CD14-positive monocyte (primary cell): ENCODE data around the gene CNOT1. TPM values are rescaled to one million over a fixed set of nuclear protein-coding genes. Genes with fewer than 3 reads are reported as not detected.

Source experiments
- DNase-seq, 3 donors: peaks; one replicate each; pipeline ENCODE4 v3.0.0-alpha.2; 2011 to 2022
- H2AFZ ChIP-seq: 2 replicates; pipeline ENCODE4 v1.6.0; 2012; ENCODE audit warnings: mild to moderate bottlenecking, low read depth, low read length, inconsistent platforms; ENCODE audit not compliant: insufficient read depth, poor library complexity, severe bottlenecking
- H3K27ac ChIP-seq, 2 donors: 1 replicate in 1 of 2; 2 replicates in 1 of 2; pipeline ENCODE4 v1.5.1; 2012 to 2013; ENCODE audit warnings: low read length in 2 of 2, control low read depth in 1 of 2, inconsistent platforms in 1 of 2, low read depth in 1 of 2, mild to moderate bottlenecking in 1 of 2
- H3K27me3 ChIP-seq, 2 donors: one replicate each; pipeline versions ENCODE4 v1.6.0 to v1.6.1; 2011 to 2013; ENCODE audit warnings: low read length in 2 of 2; ENCODE audit not compliant: control insufficient read depth in 2 of 2, insufficient read depth in 2 of 2
- H3K36me3 ChIP-seq, 2 donors: replicated peaks in 1 of 2; 1 replicate in 1 of 2; 2 replicates in 1 of 2; pipeline versions ENCODE4 v1.5.1 to v1.6.1; 2012 to 2013; ENCODE audit warnings: low read length in 2 of 2, control low read depth in 1 of 2, inconsistent platforms in 1 of 2, mild to moderate bottlenecking in 1 of 2; ENCODE audit not compliant: insufficient read depth in 2 of 2, control insufficient read depth in 1 of 2
- H3K4me1 ChIP-seq, 2 donors: 1 replicate in 1 of 2; 2 replicates in 1 of 2; pipeline versions ENCODE4 v1.5.1 to v1.6.1; 2012 to 2013; ENCODE audit warnings: low read length in 2 of 2, control low read depth in 1 of 2, inconsistent platforms in 1 of 2, mild to moderate bottlenecking in 1 of 2, moderate library complexity in 1 of 2; ENCODE audit not compliant: insufficient read depth in 2 of 2, control insufficient read depth in 1 of 2
- H3K4me2 ChIP-seq: replicated peaks from 2 replicates; pipeline ENCODE3; 2012; ENCODE audit warnings: low read length, moderate library complexity, mild to moderate bottlenecking; ENCODE audit not compliant: poor library complexity, severe bottlenecking; ENCODE audit errors: extremely low read depth
- H3K4me3 ChIP-seq, 3 experiments: fragments of 200-600 bp in 1 of 3; sonication (generic) in 1 of 3; replicated peaks in 1 of 3; 1 replicate in 2 of 3; 2 replicates in 1 of 3; pipeline ENCODE4 v1.5.1; 2011 to 2013; ENCODE audit warnings: low read length in 3 of 3, mild to moderate bottlenecking in 3 of 3, control low read depth in 2 of 3, low read depth in 2 of 3, inconsistent platforms in 1 of 3, moderate library complexity in 1 of 3
- H3K79me2 ChIP-seq: 2 replicates; pipeline ENCODE4 v1.6.0; 2012; ENCODE audit warnings: mild to moderate bottlenecking, control low read depth, inconsistent platforms, low read length, moderate library complexity; ENCODE audit not compliant: insufficient read depth
- H3K9ac ChIP-seq: 2 replicates; pipeline ENCODE4 v1.6.0; 2017; ENCODE audit warnings: low read length, mild to moderate bottlenecking; ENCODE audit not compliant: insufficient read depth, poor library complexity, severe bottlenecking
- H3K9me3 ChIP-seq, 2 donors: replicated peaks in 1 of 2; 1 replicate in 1 of 2; 2 replicates in 1 of 2; pipeline versions ENCODE4 v1.5.1 to v1.6.1; 2012 to 2013; ENCODE audit warnings: low read length in 2 of 2, control low read depth in 1 of 2; ENCODE audit not compliant: control insufficient read depth in 1 of 2, insufficient read depth in 1 of 2
- H4K20me1 ChIP-seq: 2 replicates; pipeline ENCODE4 v1.6.0; 2012; ENCODE audit warnings: mild to moderate bottlenecking, low read length, control low read depth, moderate library complexity; ENCODE audit not compliant: insufficient read depth
- H3K27ac Mint-ChIP-seq, 7 donors: one replicate each; pipeline ENCODE4 v1.8.0; 2020; ENCODE audit warnings: mild to moderate bottlenecking in 7 of 7, mixed read lengths in 7 of 7, moderate library complexity in 6 of 7, inconsistent platforms in 2 of 7
- H3K27me3 Mint-ChIP-seq, 3 donors: one replicate each; pipeline ENCODE4 v1.8.0; 2021 to 2022; ENCODE audit warnings: low read depth in 3 of 3, mild to moderate bottlenecking in 3 of 3, mixed read lengths in 3 of 3, moderate library complexity in 3 of 3, inconsistent platforms in 1 of 3
- H3K36me3 Mint-ChIP-seq, 2 donors: one replicate each; pipeline ENCODE4 v1.8.0; 2020; ENCODE audit warnings: mixed read lengths in 2 of 2, inconsistent platforms in 1 of 2, mild to moderate bottlenecking in 1 of 2
- H3K4me1 Mint-ChIP-seq: one replicate; pipeline ENCODE4 v1.8.0; 2020; ENCODE audit warnings: mild to moderate bottlenecking, mixed read lengths
- H3K4me3 Mint-ChIP-seq, 2 donors: one replicate each; pipeline ENCODE4 v1.8.0; 2020; ENCODE audit warnings: mild to moderate bottlenecking in 2 of 2, mixed read lengths in 2 of 2, moderate library complexity in 1 of 2
- H3K9me3 Mint-ChIP-seq, 7 donors: one replicate each; pipeline ENCODE4 v1.8.0; 2020 to 2022; ENCODE audit warnings: mixed read lengths in 7 of 7, mild to moderate bottlenecking in 6 of 7, moderate library complexity in 6 of 7, inconsistent platforms in 2 of 7
- WGBS: methylation state at CpG from one replicate; pipeline ENCODE4 v1.1.5; 2013; ENCODE audit warnings: missing lambda C conversion rate; ENCODE audit not compliant: insufficient coverage; 5-methylcytosine and 5-hydroxymethylcytosine counted together
- intact Hi-C, 2 donors: fragments of 100-400 bp; cut with micrococcal nuclease; formaldehyde crosslinking; loops; one replicate each; pipeline versions ENCODE4 v1.15.0 to v1.15.1; 2023
- polyA plus RNA-seq, 3 donors: library from polyadenylated mRNA; depleted of rRNA in 1 of 3; unstranded in 2 of 3; stranded (reverse) in 1 of 3; fragments of 300-500 nt in 2 of 3; fragments of >200 nt in 1 of 3; fragmentation: Illumina TruSeq in 2 of 3; gene quantifications; 1 replicate in 2 of 3; 2 replicates in 1 of 3; pipeline ENCODE4 v1.2.3, GENCODE V29; 2012 to 2021
- TF ChIP-seq, protein P1 (sequence below): fragments of 200-600 bp; IDR thresholded peaks from one replicate; pipeline ENCODE4 v1.8.0; 2022; ENCODE audit warnings: antibody characterized with exemption, mild to moderate bottlenecking

The CNOT1 gene
- polyA plus RNA-seq, 3 donors, result 50.8 to 182 (median 60.8) TPM

DNA sequence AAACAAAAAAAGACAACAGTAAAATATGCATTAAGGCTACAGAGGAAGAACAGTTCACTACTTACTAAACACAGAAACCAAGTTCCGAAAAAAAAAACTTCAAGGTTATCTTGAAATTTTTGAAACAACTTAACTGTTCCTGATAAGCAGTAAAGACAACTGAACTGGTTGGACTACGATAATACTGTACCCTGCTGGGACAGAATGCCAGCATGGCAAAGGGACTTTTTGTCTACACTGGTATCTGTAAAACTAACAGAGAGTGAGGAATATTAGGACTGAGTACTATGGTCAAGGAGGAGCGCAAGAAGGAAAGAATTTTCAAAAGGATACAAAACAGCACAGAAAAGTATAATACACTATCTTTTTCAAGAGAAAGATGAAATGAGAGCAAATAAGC lies 94.5 kb downstream of the CNOT1 start:
- Mint-ChIP-seq H3K9me3 (no peaks in the 10 kb centered on the region), H3K4me3 (no peak overlapping the region), H3K4me1 (no peaks in the 10 kb centered on the region), H3K27me3 (no peaks in the 10 kb centered on the region), H3K36me3 (peaks cover 90 to 98% of the 10 kb centered on the region in 2 donors), H3K27ac (no peak overlapping the region)
- H3K4me3 ChIP-seq, result no peak overlapping the region
- intact Hi-C loops, result loop anchor here in 1 of 2 donors (5.0 kb wide), 1 partner anchor 42 kb away; no protein-coding TSS in a partner anchor
- H3K4me1 ChIP-seq, result no peaks in the 10 kb centered on the region
- H3K9me3 ChIP-seq, result no peaks in the 10 kb centered on the region
- H3K4me2 ChIP-seq, result no peak overlapping the region
- H2AFZ ChIP-seq, result no peak overlapping the region
- 100% methylated on average over 1 of the region's 3 CpGs for whole genome bisulfite sequencing
- H4K20me1 ChIP-seq, result peaks cover 31% of the 10 kb centered on the region
- no peak overlapping the region for H3K9ac ChIP-seq
- H3K27ac ChIP-seq, result no peak overlapping the region
- TF ChIP-seq, protein P1, sequence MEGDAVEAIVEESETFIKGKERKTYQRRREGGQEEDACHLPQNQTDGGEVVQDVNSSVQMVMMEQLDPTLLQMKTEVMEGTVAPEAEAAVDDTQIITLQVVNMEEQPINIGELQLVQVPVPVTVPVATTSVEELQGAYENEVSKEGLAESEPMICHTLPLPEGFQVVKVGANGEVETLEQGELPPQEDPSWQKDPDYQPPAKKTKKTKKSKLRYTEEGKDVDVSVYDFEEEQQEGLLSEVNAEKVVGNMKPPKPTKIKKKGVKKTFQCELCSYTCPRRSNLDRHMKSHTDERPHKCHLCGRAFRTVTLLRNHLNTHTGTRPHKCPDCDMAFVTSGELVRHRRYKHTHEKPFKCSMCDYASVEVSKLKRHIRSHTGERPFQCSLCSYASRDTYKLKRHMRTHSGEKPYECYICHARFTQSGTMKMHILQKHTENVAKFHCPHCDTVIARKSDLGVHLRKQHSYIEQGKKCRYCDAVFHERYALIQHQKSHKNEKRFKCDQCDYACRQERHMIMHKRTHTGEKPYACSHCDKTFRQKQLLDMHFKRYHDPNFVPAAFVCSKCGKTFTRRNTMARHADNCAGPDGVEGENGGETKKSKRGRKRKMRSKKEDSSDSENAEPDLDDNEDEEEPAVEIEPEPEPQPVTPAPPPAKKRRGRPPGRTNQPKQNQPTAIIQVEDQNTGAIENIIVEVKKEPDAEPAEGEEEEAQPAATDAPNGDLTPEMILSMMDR, result no peak
- H3K36me3 ChIP-seq, result peaks cover 97 to 100% of the 10 kb centered on the region in 2 donors
- H3K79me2 ChIP-seq, result no peaks in the 10 kb centered on the region
- H3K27me3 ChIP-seq, result no peaks in the 10 kb centered on the region
- DNase-seq, result no peak

DNA sequence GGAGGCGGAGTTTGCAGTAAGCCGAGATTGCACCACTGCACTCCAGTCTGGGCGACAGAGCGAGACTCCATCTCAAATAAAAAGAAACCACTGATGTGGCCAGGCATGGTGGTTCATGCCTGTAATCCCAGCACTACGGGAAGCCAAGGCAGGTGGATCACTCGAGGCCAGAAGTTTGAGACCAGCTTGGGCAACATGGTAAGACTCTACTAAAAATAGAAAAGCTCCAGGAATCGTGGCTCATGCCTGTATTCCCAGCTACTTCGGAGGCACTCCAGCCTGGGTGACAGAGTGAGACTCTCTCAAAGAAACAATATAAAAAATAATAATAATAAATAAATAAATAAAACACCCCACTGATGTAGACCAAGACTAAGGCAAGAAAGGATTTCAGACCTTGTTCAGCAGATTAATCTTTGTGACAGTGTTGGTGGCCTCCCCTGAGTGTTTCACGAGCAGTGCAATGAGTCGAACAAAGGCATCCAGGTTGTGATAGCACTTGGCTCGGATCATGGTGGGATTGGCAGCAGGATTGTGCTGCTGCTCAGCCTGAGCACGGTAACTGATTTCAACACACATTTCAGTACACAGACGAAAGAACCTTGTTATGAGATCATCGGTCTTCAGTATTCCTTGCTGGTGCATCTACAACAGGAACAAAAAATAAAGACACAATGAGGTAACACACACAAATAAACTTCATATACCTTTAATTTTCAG lies 95.7 kb downstream of the CNOT1 start:
- H3K27ac ChIP-seq, result no peak overlapping the region
- Mint-ChIP-seq H3K27me3 (no peaks in the 10 kb centered on the region), H3K4me1 (no peaks in the 10 kb centered on the region), H3K36me3 (peaks cover 89 to 98% of the 10 kb centered on the region in 2 donors), H3K9me3 (no peaks in the 10 kb centered on the region), H3K4me3 (no peak overlapping the region), H3K27ac (peak overlapping the region in 1 of 7 donors; percentile 46)
- TF ChIP-seq, protein P1, result no peak
- intact Hi-C loops, result loop anchor here in 1 of 2 donors (5.0 kb wide), 1 partner anchor 38 kb away; no protein-coding TSS in a partner anchor
- H3K4me1 ChIP-seq, result no peaks in the 10 kb centered on the region
- no peaks in the 10 kb centered on the region for H3K27me3 ChIP-seq
- H3K9ac ChIP-seq, result no peak overlapping the region
- DNase-seq, result no peak
- H4K20me1 ChIP-seq, result peaks cover 40% of the 10 kb centered on the region
- no peaks in the 10 kb centered on the region for H3K79me2 ChIP-seq
- no peaks in the 10 kb centered on the region for H3K9me3 ChIP-seq
- WGBS, result 94% methylated on average over 8 of the region's 14 CpGs
- no peak overlapping the region for H3K4me3 ChIP-seq
- peaks cover 96 to 100% of the 10 kb centered on the region in 2 donors for H3K36me3 ChIP-seq
- H3K4me2 ChIP-seq, result no peak overlapping the region
- no peak overlapping the region for H2AFZ ChIP-seq
